ENCODE data around the gene PLD1.

Gene PLD1

DNA sequence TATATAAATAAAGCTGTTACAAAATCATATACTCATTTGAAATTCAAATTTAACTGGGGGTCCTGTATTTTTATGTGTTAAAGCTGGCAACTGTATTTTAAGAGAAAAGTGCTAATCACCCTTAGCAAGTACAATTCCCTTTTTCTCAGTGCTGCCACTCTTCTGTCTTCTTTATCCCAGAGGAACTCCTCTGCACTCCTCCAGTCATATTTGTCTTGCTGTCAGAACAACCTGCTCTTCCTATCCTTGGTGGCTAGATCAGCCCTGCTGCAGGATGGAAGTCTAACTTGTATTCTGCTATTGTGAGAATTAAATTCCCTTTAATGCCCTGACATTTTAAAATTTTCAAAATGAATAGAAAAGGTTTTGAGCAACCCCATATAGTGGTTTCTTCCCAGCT, 226.2 kb downstream of the PLD1 start:
- DNase-seq (ENCODE audit: extremely low read depth, insufficient read length), result no peak
- TF ChIP-seq CTCF (IDR thresholded peaks at IDR 0.05; ENCODE audit: insufficient read depth, low read length, poor library complexity, severe bottlenecking), result no peak
- Histone ChIP-seq H3K36me3 (ENCODE audit: control insufficient read depth, insufficient read depth, low read length) (no peaks in the 10 kb centered on the region), H3K4me3 (replicated peaks; ENCODE audit: low read depth, low read length) (no peak overlapping the region), H3K27me3 (replicated peaks; ENCODE audit: control insufficient read depth, insufficient read depth, low read length) (no peaks in the 10 kb centered on the region)

DNA sequence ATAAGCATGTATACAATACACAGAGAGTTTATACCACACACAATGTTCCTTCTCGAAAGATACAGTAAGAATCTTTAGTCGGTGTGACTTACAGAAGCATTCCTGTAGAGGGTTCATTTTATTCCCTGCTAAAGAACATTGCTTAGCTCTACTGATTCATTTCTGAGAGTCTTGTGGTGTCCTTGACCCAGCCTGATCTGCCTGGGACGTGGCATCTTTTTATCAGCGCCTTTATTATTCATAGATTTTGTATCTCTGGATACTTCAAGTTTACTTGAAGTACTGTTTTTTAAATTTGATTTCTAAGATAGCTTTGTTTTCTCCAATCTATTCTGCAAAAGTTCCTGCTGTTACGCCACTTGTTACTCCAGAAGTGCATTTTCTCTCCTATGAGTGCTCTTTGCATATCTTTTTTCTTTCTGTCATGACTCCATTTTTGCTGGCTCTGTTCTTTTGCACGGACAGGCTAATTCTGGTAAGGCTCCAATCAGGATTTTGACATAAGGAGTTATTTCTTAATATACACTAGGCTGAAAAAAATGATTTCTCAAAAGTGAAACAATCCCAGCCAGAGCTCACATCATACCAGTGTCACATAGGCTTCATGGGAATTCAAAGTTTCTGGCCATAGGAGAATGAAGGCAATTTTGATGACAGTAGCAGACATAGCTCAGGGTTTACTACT, 235.6 kb downstream of the PLD1 start:
- no peak for DNase-seq (ENCODE audit: extremely low read depth, insufficient read length)
- H3K4me3 ChIP-seq (replicated peaks; ENCODE audit: low read depth, low read length), result no peak overlapping the region
- TF ChIP-seq CTCF (IDR thresholded peaks at IDR 0.05; ENCODE audit: insufficient read depth, low read length, poor library complexity, severe bottlenecking), result no peak
- no peaks in the 10 kb centered on the region for H3K36me3 ChIP-seq (ENCODE audit: control insufficient read depth, insufficient read depth, low read length)
- H3K27me3 ChIP-seq (replicated peaks; ENCODE audit: control insufficient read depth, insufficient read depth, low read length), result no peaks in the 10 kb centered on the region

DNA sequence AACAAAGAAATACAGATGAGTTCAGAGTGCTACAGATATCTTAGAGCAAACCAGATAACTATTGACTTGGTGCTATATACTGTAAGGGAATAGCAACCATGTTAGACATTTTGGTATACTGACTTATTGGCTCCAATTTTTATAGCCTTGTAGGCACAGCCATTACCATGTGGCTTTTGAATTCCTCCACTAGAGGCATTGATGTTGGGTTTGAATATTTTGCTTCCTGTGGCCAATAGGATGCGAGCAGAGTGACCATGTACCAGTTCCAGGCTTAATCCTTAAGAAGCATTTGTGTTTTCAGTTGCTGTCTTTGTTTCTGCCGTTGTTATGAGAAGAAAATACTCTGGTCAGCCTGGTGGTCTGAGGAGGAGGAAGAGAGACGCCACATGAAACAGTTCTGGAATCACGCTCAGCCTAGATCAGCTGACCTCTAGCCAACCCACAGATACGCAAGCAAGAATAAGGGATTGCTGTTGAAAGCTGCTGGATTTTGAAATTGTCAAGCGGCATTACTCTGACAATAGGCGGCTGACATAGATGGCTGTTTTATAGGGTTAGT, 240.6 kb downstream of the PLD1 start:
- no peak for TF ChIP-seq CTCF (IDR thresholded peaks at IDR 0.05; ENCODE audit: insufficient read depth, low read length, poor library complexity, severe bottlenecking)
- no peaks in the 10 kb centered on the region for H3K36me3 ChIP-seq (ENCODE audit: control insufficient read depth, insufficient read depth, low read length)
- no peaks in the 10 kb centered on the region for H3K27me3 ChIP-seq (replicated peaks; ENCODE audit: control insufficient read depth, insufficient read depth, low read length)
- no peak for DNase-seq (ENCODE audit: extremely low read depth, insufficient read length)
- H3K4me3 ChIP-seq (replicated peaks; ENCODE audit: low read depth, low read length), result no peak overlapping the region

DNA sequence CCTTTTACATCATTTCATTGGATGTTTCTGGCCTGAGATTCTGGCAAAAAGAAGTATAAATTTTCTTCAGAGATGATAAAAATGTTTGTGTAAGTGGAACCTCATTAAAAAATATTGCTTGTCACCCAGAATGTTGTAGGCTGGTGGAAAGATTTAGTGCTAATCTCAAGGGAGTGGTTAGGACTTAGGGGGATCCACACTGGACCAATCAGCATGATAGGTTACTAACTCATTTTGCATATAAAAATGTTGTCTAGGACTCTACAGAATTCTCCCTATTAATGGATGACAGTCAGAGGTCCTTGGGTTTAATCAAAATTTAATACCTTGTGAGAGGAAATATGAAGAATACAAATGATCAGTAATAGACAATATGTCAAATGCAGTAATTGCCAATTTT, 241.5 kb downstream of the PLD1 start:
- no peak overlapping the region for H3K4me3 ChIP-seq (replicated peaks; ENCODE audit: low read depth, low read length)
- DNase-seq (ENCODE audit: extremely low read depth, insufficient read length), result no peak
- no peaks in the 10 kb centered on the region for H3K36me3 ChIP-seq (ENCODE audit: control insufficient read depth, insufficient read depth, low read length)
- H3K27me3 ChIP-seq (replicated peaks; ENCODE audit: control insufficient read depth, insufficient read depth, low read length), result no peaks in the 10 kb centered on the region
- TF ChIP-seq CTCF (IDR thresholded peaks at IDR 0.05; ENCODE audit: insufficient read depth, low read length, poor library complexity, severe bottlenecking), result no peak

DNA sequence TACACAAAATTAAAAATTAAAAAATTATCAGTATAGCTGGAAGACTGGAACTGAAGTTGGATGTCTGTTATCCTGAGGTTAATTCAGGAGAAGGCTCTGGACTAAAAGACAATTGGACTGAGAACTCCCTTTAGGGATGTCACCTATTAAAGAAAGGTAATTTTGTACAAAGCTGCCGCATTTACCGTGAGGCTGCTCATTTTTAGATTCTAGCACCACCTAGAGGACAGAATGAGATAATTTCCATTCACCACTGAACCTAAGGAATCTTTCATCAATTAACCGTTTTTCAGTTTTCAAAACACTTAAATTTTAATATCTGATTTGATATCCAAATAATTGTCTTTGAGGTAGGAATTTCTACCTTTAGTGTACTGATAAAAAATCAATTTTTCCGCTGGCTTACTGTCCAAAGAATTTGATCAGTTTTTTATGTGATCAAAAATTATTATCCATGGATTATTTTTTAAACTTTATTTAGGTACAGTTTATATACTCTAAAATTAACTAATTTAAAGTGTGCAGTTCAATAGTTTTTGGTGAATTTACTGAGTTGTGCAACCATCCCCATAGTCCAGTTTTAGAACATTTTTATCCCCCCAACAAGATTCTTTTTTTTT, 243.4 kb downstream of the PLD1 start:
- no peaks in the 10 kb centered on the region for H3K36me3 ChIP-seq (ENCODE audit: control insufficient read depth, insufficient read depth, low read length)
- no peak for DNase-seq (ENCODE audit: extremely low read depth, insufficient read length)
- H3K4me3 ChIP-seq (replicated peaks; ENCODE audit: low read depth, low read length), result no peak overlapping the region
- H3K27me3 ChIP-seq (replicated peaks; ENCODE audit: control insufficient read depth, insufficient read depth, low read length), result no peaks in the 10 kb centered on the region
- TF ChIP-seq CTCF (IDR thresholded peaks at IDR 0.05; ENCODE audit: insufficient read depth, low read length, poor library complexity, severe bottlenecking), result peak; percentile 59

Measured in GM06990 (cell line).